HG03066 (cell line): ENCODE data around the gene MAN1B1.

Source experiments
- ATAC-seq: cut with Tn5 transposase; IDR thresholded peaks from one replicate; pipeline ENCODE4 v1.9.1; 2021; ENCODE audit warnings: low read depth; ENCODE audit not compliant: unreplicated experiment

MAN1B1 gene

GRCh38 chr9:137158625-137159024 is 71.8 kb downstream of the MAN1B1 start:
- ATAC-seq, result no peak
